Upper lobe of left lung (tissue), 4 donors: ENCODE data around the gene IL3RA.

Experiments
- CTCF ChIP-seq, 6 experiments: fragments of 450-650 bp in 4 of 6; fragments of 200-600 bp in 2 of 6; sonication (generic) in 2 of 6; IDR thresholded peaks; one replicate each; pipeline ENCODE4 v1.5.1; 2016 to 2019; ENCODE audit warnings: antibody characterized with exemption in 6 of 6
- POLR2A ChIP-seq, 4 donors: fragments of 450-650 bp; IDR thresholded peaks; one replicate each; pipeline ENCODE4 v1.5.1; 2016 to 2017; ENCODE audit warnings: antibody characterized with exemption in 4 of 4, mild to moderate bottlenecking in 2 of 4
- POLR2AphosphoS5 ChIP-seq, 2 donors: sonication (generic); formaldehyde crosslinking; IDR thresholded peaks; one replicate each; pipeline ENCODE4 v1.5.1; 2017; ENCODE audit warnings: antibody characterized with exemption in 2 of 2

GRCh38 chrX:1295550-1295949, 41.0 kb upstream of the IL3RA start:
- TF ChIP-seq POLR2AphosphoS5 (IDR thresholded peaks at IDR 0.05) (no peak), CTCF (IDR thresholded peaks at IDR 0.05) (no peak), POLR2A (IDR thresholded peaks at IDR 0.05) (no peak)
